K562 treated with DMSO at 1 percent for 48 hours (cell line): ENCODE results near the gene TMED4. TPM values are rescaled to one million over a fixed set of nuclear protein-coding genes. Genes with fewer than 3 reads are reported as not detected.

ENCODE experiments used
- total RNA-seq: library from RNA; unstranded; fragments of 300-600 nt; gene quantifications from 2 replicates; pipeline ENCODE4 v1.2.3, GENCODE V29; 2022; ENCODE audit warnings: low replicate concordance; ENCODE audit errors: extremely low read depth

Gene TMED4
- 179 TPM in 1 of 2 replicates, not detected in the other for total RNA-seq

DNA sequence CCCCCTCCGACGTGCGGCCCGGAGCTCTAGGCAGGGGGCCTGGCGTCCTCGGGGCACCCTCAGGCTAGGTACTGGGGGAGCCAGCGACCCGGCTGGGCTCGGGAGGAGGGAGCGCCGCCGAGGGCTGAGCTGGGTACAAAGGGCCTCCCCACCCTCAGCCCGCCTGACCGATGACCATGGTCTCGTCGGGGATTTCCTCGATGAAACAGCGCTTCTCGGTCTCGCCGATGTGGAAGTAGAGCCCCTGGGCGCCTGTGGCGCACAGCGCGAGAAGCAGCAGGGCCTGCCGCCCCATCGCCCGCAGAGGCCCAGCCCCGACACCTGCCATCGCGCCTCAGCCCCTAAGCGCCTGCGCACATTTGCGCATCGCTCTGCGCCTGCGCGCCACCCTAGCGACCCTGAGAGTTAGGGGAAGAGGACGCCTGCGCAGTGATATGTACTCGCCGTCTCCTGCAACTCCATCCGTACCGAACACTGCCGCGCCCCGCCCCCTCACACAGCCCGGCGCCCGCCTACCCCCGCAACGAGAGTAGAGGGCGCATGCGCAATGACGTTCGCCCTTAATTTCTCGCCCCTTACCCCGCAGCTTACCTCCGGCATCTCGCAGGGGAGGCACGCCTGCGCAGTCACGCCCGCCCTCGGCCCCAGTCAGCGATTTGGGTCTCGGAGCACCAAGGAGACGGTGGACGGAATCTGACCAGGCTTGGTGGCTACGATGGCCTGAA is at the start of gene TMED4:
TMED4 (minus strand) TSS at position 353 of the 725 bp plus-strand sequence; CDS start at position 328, 25 bp downstream.

GRCh38 chr7:44606341-44607140 is 24.5 kb upstream of the TMED4 start, which contains the start of gene OGDH:
Gene OGDH (plus strand): TSS chr7:44606627. CDS start chr7:44624344, 17,717 bp downstream.

GRCh38 chr7:44573464-44574286 is 8.4 kb downstream of the TMED4 start, which contains the start of gene DDX56:
Gene DDX56 (minus strand): TSS chr7:44573908. CDS start chr7:44573895, 13 bp downstream.

DNA sequence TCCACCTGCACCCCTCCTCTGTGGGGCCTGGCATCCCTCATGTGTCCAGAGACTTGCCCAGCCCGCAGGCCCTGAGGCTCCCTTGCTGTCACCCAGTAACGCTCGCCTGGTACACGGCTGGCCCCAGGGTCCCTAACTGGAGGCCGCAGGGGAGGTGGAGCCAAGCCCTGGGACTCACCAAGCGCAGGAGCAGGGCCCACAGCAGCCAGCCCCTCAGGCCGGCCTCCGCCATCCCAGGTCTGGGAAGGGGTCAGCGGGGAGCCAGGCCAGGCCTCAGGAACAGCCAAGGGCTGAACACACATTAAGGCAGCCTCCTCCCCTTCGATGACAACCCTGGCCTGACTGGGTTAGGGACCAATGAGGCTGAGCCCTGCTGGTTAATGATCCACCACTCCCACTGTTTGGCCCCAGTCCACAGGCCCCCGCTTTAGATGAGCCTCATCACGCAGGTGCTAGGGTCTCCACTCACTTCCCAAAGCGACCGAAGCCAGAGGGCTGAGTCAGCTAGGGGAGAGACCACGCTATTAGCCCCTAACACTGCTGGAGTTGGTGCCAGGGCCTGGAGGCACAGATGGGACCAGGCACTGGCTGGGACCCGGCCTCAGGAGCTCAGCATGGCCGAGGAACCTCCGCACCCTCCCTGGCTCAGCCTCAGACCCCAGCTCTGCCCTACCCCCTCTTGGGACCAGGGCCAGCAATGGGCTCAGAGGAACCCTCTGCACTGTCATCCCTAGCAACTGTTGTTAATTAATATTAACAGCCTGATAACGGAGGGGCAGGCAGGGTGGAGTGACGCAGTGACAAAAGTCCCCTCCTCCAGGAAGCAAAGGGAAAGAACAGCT is 40.8 kb downstream of the TMED4 start, which contains the start of gene NPC1L1:
NPC1L1 (minus strand) TSS at position 303 of the 842 bp plus-strand sequence; CDS start at position 232, 71 bp downstream.

Other genes starting within 250 kb of the TMED4 start
- not detected in 2 replicates for gene NUDCD3, start 91.6 kb downstream of the TMED4 start, total RNA-seq
- gene NPC1L1, start 40.9 kb downstream of the TMED4 start, total RNA-seq: not detected in 2 replicates
- not detected in 2 replicates for gene DDX56, start 8.3 kb downstream of the TMED4 start, total RNA-seq
- not detected in 2 replicates for gene OGDH, start 24.4 kb upstream of the TMED4 start, total RNA-seq
- gene ZMIZ2, start 166.6 kb upstream of the TMED4 start, total RNA-seq: not detected in 2 replicates
- gene PPIA, start 214.4 kb upstream of the TMED4 start, total RNA-seq: 1,475 and 1,935 TPM in 2 replicates